Tibial nerve (tissue), 3 donors: ENCODE results near the gene PROB1.

Source experiments
- POLR2A ChIP-seq, 2 donors: fragments of 450-650 bp; IDR thresholded peaks; one replicate each; pipeline ENCODE4 v1.6.1; 2017; ENCODE audit warnings: antibody characterized with exemption in 2 of 2, mild to moderate bottlenecking in 2 of 2, moderate library complexity in 2 of 2
- TF ChIP-seq, protein P1 (sequence below), 5 experiments: fragments of 200-600 bp in 3 of 5; fragments of 450-650 bp in 2 of 5; sonication (generic) in 3 of 5; IDR thresholded peaks; one replicate each; pipeline ENCODE4 v1.5.1; 2016 to 2019; ENCODE audit warnings: antibody characterized with exemption in 5 of 5, mild to moderate bottlenecking in 3 of 5, moderate library complexity in 2 of 5

GRCh38 chr5:139385061-139386049 is 9.5 kb downstream of the PROB1 start:
- TF ChIP-seq, protein P1, sequence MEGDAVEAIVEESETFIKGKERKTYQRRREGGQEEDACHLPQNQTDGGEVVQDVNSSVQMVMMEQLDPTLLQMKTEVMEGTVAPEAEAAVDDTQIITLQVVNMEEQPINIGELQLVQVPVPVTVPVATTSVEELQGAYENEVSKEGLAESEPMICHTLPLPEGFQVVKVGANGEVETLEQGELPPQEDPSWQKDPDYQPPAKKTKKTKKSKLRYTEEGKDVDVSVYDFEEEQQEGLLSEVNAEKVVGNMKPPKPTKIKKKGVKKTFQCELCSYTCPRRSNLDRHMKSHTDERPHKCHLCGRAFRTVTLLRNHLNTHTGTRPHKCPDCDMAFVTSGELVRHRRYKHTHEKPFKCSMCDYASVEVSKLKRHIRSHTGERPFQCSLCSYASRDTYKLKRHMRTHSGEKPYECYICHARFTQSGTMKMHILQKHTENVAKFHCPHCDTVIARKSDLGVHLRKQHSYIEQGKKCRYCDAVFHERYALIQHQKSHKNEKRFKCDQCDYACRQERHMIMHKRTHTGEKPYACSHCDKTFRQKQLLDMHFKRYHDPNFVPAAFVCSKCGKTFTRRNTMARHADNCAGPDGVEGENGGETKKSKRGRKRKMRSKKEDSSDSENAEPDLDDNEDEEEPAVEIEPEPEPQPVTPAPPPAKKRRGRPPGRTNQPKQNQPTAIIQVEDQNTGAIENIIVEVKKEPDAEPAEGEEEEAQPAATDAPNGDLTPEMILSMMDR (IDR thresholded peaks at IDR 0.05), result no peak
- TF ChIP-seq POLR2A (IDR thresholded peaks at IDR 0.05), result no peak
